GM21717 (cell line): ENCODE measurements around the gene NEDD4.
"Not testable (repeated sequence)": the region's sequence is repeated elsewhere in the genome, so short reads cannot be mapped to it uniquely, and the experiment has no call there.

ENCODE experiments used
- ATAC-seq: cut with Tn5 transposase; IDR thresholded peaks from one replicate; pipeline ENCODE4 v1.9.1; 2021; ENCODE audit warnings: mild to moderate bottlenecking, moderate library complexity; ENCODE audit not compliant: unreplicated experiment

Gene NEDD4

DNA sequence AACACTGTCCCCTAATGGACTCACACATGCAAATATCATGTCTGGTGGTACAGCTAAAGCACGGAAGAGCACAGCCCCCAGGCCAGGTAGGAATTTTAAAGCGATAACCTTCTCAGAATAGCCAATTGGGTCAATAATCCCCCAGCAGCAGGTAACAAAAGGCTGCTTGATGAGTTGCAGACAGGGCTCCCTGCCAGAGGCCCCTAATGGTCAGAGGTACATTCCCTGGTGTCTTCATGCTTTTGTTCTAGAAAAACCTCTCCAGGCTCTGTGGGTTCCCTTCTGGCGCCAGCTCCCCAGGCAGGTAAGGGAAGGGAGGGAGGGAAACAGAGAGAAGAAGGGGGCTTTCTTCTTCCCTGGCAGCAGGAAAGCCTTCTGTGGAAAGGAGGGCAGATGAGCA lies 207.1 kb downstream of the NEDD4 start:
- no peak for ATAC-seq

- not testable (repeated sequence) for ATAC-seq
These were observed 207.8 kb downstream of the NEDD4 start for GRCh38 chr15:55785593-55785992.

DNA sequence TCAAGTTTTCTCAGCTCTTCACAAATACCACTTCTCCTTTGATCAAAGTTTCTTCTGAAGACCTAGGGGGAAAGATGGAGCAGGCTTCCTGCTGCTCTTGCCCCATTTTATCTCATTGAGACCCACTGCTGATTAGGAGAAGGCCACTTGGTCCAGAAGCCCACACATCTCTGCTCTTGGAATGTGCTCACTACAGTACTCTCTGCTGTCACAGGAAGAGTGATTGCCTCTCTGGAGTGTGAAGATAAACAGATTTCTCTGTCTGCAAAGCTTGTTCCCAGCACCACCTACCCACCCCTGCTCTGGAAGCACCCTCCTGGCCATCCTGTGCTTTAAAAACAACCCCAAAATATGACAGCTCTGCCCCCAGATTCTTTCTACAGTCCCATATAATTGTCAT lies 209.1 kb downstream of the NEDD4 start:
- no peak for ATAC-seq

GRCh38 chr15:55782901-55783300 lies 210.5 kb downstream of the NEDD4 start:
- ATAC-seq = no peak

DNA sequence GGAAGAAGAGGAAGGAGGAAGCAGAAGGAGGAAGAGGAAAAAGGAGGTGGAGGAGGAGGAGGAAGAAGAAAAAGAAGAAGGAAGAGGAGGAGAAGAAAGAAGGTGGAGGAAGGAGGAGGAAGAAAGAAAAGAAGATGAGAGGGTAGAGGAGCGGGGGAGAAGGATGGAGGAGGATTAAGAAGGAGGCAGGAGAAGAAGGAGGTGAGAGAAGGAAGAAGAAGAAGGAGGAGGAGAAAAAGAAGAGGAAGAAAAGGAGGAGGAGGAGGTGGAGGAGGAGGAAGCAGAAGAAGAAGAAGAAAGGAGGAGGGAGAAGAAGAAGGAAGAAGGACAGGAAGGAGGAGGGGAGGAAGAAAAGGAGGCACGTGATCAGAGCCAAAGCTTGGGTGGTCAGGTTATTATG lies 213.1 kb downstream of the NEDD4 start:
- no peak for ATAC-seq

GRCh38 chr15:55778932-55779331 lies 214.5 kb downstream of the NEDD4 start:
- no peak for ATAC-seq
